Activated T-cell treated with anti-CD3 and anti-CD28 coated beads for 24 hours (primary cell): ENCODE measurements around the gene FIGLA.

Experiments
- DNase-seq: peaks from one replicate; pipeline ENCODE4 v3.0.0-alpha.2; 2020; ENCODE audit warnings: low read depth

Gene FIGLA

GRCh38 chr2:70775141-70775540 lies 15.3 kb downstream of the FIGLA start:
- no peak for DNase-seq

GRCh38 chr2:70772486-70773155 lies 17.8 kb downstream of the FIGLA start:
- DNase-seq = no peak

GRCh38 chr2:70771446-70771845 lies 19.0 kb downstream of the FIGLA start:
- DNase-seq = no peak

- DNase-seq = no peak
Measured at GRCh38 chr2:70769450-70769849, 21.0 kb downstream of the FIGLA start.

DNA sequence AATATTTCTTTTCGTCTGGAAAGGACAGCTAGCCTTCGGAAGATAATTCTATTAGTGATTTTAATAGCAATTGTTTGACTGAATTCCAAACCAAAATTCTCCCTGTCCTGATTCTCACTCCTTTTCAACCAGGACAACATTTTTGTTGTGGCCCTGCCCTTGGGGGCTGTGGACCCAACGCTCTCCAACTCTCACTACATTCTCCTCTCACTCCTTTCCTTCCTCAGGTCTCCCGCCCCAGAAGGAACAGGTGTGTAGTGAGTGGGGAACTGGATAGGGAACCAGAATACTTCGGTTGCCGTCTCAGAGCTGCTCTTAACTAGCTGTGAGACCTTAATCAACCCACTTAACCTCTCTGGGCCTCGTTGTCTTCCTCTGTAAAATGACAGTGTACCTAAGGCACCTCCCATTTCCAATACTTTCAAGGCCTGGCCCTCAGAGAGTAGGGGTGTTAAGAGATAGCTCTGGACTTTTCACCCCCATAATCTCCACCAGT lies 21.8 kb downstream of the FIGLA start:
- DNase-seq = no peak

- DNase-seq = peak; percentile 30
Measured at GRCh38 chr2:70767699-70768589, 22.5 kb downstream of the FIGLA start, which contains the start of gene ADD2. Gene ADD2, minus strand, starts transcription at chr2:70768200. Its CDS starts 61,792 bp downstream, at chr2:70706408.

GRCh38 chr2:70767079-70767698 lies 23.3 kb downstream of the FIGLA start:
- no peak for DNase-seq

DNA sequence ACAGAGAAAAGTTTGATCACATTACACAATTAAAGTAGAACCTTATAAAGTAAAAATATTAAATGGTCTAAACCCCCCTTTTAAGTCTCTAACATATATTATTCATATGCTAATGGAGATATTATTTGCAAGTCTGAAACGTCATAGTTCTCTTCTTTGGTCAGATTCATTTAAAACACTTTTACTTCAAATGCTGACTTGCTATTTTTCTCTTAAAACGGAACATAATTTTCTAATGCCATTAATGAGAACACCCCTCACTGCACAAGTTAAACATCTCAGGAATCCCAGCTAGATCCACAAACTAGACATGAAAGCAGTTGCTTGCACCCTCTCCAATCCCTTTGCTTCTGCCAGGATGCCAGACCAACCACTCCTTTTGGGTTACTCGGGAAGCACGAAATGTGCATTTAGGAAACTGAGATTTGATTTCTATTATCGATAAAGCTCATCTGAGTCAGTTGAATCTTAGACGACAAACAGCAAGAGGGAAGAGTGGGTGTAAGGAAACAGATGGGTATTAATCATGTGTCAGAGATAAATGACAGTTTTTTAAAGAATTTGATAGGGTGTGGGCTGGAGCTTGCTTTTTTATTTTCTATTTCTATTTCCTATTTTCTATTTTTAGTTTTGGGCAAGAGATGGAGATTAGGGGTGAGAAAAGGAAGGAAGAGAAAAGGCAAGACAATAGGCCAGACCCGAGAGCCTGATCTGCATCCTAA lies 23.9 kb downstream of the FIGLA start:
- no peak for DNase-seq

GRCh38 chr2:70765507-70765906 lies 24.9 kb downstream of the FIGLA start:
- DNase-seq = no peak

DNA sequence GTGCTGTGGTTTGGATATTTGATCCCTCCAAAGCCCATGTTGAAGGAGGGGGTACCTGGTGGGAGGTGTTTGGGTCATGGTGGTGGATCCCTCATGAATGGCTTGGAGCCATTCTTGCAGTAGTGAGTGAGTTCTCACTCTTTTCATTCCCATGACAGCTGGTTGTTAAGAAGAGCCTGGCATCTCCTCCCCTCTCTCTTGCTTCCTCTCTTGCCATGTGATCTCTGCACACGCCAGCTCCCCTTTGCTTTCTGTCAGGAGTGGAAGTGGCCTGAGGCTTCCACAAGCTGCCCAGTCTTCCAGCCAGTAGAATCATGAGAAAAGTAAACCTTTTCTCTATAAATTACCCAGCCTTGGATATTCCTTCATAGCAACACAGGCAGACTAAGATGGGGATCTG lies 31.0 kb downstream of the FIGLA start:
- no peak for DNase-seq

DNA sequence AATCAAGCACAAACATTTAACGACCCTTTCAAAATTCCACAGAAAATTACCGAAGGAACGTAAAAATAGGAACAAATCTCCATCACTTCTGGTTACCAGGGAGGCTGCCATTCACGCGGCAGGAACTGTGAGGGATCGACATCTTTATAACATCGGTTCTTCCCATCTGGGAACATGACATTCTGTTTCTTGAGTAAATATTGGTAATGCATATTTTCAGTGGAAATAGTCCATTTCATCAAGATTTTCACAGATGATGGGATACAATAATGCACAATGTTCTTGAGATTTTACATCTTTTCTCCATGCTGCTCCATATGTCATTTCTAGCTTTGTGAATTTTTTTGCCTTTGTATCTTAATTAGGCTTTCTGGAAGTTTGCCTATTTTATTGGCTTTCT lies 32.5 kb downstream of the FIGLA start:
- no peak for DNase-seq

GRCh38 chr2:70757360-70757759 lies 33.1 kb downstream of the FIGLA start:
- no peak for DNase-seq

DNA sequence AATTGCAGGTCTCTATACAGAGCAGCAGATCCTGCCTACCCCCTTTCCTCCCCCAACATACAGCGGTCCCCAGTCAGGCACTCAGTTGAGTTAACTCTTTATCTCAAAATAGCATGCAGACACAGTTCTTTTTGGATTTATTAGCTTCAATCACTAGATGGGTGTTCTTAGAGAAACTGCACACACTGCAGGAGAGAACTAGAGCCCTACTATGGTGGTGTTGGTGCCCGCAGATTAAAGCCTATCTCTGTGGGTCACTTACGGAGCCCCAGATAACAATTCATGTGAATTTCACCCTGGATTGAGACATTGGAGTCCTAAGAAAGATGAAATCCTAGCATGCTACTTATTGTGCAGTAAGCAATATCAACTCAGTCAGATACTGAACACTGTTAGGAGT lies 34.3 kb downstream of the FIGLA start:
- DNase-seq = no peak

- no peak for DNase-seq
Measured at GRCh38 chr2:70753902-70754301, 36.5 kb downstream of the FIGLA start.

GRCh38 chr2:70753031-70753430 lies 37.4 kb downstream of the FIGLA start:
- no peak for DNase-seq

DNA sequence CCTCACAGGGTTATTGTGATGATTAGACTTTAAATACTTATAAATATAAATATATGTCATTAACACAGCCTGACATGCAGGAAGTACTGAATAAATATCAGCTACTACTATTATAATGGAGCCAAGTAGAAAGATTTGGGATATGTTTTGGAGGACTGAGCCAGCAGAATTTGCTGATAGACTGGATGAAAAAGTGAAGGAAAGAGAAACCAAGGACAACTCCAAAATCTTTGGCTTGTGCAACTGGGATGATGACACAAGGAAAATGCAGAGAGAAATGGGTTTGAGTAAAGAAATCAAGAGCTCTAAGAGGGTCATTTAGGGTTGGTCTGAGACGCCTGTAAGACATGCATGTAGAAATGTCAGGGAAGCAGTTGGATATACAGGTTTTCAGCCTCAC lies 38.0 kb downstream of the FIGLA start:
- no peak for DNase-seq

- no peak for DNase-seq
Measured at GRCh38 chr2:70751881-70752280, 38.6 kb downstream of the FIGLA start.

GRCh38 chr2:70750320-70750719 lies 40.1 kb downstream of the FIGLA start:
- no peak for DNase-seq

DNA sequence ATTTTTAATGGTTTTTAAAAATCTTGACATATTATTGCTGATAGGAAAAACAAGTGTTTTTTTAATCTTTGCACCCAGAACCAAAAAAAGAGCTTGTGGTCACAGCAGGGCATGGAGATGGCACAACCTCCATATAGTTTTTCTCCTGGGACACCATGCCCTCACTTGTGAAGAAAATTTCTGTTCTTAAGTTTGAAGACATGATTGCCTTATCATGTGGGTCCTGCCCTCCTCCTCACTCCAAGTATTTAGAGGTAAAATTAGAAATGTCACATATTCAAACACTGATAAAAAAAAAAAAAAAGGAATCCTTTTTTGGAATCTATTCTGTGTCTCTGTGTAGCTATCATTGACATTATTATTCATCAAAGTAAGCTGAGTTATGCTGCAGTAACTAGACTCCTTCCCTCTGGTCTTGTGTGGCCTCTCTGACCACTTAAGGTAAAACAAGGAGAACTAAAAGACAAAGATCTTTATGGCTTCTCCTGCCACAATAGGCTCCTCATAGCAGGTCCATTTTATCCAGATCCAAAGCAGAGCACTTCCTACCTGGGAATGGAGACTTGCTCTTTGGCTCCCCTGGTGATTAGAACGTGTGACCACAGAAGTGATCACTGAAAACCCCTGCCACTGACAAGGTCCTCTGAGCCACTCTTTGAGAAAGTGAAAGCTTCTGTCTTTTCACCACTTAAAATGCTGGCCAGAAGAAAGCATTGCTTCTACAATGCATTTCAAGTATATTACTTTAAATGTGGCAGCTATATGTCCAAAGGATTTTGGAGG lies 42.2 kb downstream of the FIGLA start:
- no peak for DNase-seq

GRCh38 chr2:70747284-70747683 lies 43.2 kb downstream of the FIGLA start:
- DNase-seq = no peak
